GM10266 (cell line): ENCODE measurements around the gene ATP6V0E2.
"Not testable (repeated sequence)": the region's sequence is repeated elsewhere in the genome, so short reads cannot be mapped to it uniquely, and the experiment has no call there.

Experiments
- DNase-seq: peaks from one replicate; pipeline ENCODE4 v3.0.0; 2012; ENCODE audit errors: extremely low spot score
- CTCF ChIP-seq: IDR thresholded peaks from 2 replicates; pipeline ENCODE4 v1.5.1; 2012; ENCODE audit warnings: mild to moderate bottlenecking, low read depth; ENCODE audit not compliant: control insufficient read depth, insufficient read depth; ENCODE audit errors: missing control alignments

The ATP6V0E2 gene

DNA sequence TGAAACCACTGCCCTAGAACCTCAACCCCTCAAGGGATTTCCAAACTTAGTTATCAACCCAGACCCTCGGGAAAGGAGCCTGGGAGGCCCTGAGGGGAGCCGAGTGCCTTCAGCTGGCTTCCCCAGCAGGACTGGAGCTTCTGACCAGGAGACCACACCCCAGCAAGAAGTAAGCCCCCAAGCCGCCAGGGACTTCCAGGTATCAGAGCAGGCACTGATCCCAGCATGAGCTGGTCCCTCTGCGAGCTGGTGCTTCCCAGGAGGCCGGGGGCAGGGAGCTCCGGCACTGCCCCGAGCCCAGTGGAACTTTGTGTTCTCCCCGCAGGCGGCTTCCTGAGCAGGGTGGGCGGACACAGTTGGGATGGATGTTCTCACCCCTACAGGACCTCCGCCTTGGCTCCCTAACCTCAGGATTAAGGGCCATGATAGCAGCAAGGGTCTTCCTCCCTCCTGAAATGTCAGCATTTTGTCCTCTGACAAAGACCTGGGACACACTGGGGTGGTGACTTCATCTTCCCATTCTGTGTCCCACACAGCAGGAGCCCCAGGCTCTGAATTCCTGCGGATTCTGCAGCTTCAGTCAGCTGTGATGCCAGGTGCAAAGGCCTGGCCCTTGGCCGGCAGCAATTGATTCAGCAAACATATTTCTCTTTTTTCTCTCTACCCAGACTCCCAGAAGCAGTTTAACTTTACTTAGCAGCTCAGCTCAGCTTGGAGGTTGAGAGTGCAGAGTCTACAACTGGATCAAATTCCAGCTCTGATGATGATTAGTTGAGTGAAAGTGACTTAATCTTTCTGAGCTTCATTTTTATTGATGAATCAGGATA is 11.6 kb downstream of the ATP6V0E2 start:
- DNase-seq, result peak; percentile 1
- TF ChIP-seq CTCF, result no peak

DNA sequence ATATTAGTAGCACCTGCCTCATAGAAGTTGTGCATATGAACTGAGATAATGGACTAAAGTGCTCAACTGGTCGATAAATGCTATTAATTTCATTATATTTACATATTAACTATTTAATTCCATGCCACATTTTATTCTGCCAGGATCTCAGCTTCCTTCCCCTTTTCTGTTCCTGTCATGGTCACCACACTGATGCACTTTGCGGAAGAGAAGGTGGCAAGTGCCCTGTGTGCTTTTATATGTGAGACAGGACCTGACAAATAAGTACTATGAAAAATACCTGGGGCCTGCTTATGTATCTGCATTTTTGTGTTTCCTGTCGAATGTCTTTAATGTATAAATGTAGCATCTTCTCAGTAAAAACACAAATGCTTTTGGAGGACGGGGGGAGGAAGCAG is 12.2 kb downstream of the ATP6V0E2 start:
- TF ChIP-seq CTCF, result no peak

GRCh38 chr7:149887311-149887710 is 13.5 kb downstream of the ATP6V0E2 start:
- DNase-seq, result peak; percentile 0
- no peak for TF ChIP-seq CTCF

More for the DNA sequence above, 12.2 kb downstream of the ATP6V0E2 start:
- DNase-seq, result no peak

- DNase-seq, result not testable (repeated sequence)
Observed at GRCh38 chr7:149890715-149891114, 16.9 kb downstream of the ATP6V0E2 start.

DNA sequence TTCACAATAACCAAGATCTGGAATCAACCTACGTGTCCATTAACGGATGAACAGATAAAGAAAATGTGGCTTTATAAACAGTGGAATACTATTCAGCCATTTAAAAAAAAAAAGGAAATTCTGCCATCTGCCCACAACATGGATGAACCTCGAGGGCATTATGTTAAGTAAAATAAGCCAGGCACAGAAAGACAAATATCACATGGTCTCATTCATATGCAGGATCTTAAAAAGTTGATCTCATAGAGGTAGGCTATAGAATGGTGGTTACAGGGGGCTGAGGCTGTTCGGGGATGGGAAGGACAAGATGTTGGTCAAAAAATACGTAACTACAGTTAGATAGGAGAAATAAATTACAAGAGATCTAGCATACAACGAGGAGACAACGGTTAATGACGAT is 21.2 kb downstream of the ATP6V0E2 start:
- DNase-seq, result not testable (repeated sequence)

- not testable (repeated sequence) for DNase-seq
Observed at GRCh38 chr7:149907776-149908376, 34.1 kb downstream of the ATP6V0E2 start.

DNA sequence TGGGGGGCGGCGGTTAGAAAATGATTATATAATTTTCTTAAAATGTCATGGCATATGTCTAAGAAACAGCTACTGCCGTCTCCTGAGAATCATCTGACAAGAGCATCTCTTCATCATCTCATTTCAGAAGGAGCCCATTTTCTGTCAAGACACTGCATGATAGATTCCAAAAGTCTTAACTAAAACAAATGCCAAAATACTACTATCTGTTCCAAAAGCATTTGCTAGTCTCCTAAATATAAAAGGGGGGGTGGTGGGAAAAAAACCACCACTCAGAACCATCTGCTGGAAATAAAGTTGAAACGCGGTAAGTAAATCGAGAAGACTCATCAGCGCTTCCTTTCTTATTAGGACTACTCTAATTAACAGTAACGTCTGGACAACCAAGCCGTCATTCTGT is 36.5 kb downstream of the ATP6V0E2 start:
- DNase-seq, result not testable (repeated sequence)

DNA sequence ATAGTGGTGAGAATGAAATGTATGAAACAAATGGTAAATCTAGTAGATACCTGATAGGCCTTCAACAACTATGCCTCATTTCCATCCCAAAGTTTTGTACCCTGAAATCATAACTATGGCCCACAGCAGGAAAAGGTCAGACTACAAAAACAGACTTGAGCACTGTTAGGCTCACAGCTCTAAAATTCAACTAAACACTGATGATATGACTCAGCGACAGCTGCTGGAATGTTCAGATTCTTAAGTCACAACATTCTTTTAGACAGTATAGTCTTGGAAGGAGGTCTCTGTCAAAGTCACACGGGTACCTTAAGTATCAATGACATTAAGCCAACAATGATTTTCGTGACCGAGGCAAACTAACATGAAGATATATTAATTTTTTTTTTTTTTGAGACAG is 38.4 kb downstream of the ATP6V0E2 start:
- not testable (repeated sequence) for DNase-seq

DNA sequence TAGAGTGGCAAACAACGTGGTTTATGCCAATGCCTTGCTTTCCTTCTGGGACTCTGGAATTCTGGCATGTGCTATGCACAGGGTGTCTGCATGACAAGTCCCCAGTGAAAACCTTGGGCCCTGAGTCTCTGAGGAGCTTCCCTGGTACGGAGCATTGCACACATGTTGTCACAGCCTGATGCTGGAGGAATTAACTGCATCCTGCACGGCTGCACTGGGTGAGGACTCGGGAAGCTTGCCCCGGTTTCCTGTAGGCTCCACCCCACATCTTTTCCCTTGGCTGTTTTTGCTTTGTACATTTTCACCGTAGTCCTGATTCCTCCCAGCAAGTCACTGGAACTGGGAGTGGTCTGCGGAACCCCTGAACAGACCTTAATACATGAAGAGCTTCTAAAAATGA is 52.6 kb downstream of the ATP6V0E2 start:
- not testable (repeated sequence) for DNase-seq
